HUES48 (cell line): Measurements from ENCODE around the gene DSN1.

Source experiments
- H3K27ac ChIP-seq: one replicate; pipeline ENCODE4 v1.7.0; 2013; ENCODE audit warnings: low read depth, low read length, inconsistent platforms
- H3K27me3 ChIP-seq: 2 replicates; pipeline ENCODE4 v1.6.1; 2013; ENCODE audit warnings: mild to moderate bottlenecking, low read length; ENCODE audit not compliant: control insufficient read depth, insufficient read depth
- H3K36me3 ChIP-seq: 2 replicates; pipeline ENCODE4 v1.6.1; 2013; ENCODE audit warnings: low read length; ENCODE audit not compliant: control insufficient read depth, insufficient read depth
- H3K4me1 ChIP-seq: 2 replicates; pipeline ENCODE4 v1.6.1; 2013; ENCODE audit warnings: mild to moderate bottlenecking, low read length; ENCODE audit not compliant: control insufficient read depth, insufficient read depth
- H3K4me3 ChIP-seq: 2 replicates; pipeline ENCODE4 v1.5.1; 2013; ENCODE audit warnings: mild to moderate bottlenecking, low read depth, low read length
- H3K9ac ChIP-seq: 2 replicates; pipeline ENCODE4 v1.6.1; 2013; ENCODE audit warnings: mild to moderate bottlenecking, low read depth, low read length, moderate library complexity
- H3K9me3 ChIP-seq: 2 replicates; pipeline ENCODE4 v1.6.1; 2013; ENCODE audit warnings: low read length; ENCODE audit not compliant: control insufficient read depth, insufficient read depth

The DSN1 gene

DNA sequence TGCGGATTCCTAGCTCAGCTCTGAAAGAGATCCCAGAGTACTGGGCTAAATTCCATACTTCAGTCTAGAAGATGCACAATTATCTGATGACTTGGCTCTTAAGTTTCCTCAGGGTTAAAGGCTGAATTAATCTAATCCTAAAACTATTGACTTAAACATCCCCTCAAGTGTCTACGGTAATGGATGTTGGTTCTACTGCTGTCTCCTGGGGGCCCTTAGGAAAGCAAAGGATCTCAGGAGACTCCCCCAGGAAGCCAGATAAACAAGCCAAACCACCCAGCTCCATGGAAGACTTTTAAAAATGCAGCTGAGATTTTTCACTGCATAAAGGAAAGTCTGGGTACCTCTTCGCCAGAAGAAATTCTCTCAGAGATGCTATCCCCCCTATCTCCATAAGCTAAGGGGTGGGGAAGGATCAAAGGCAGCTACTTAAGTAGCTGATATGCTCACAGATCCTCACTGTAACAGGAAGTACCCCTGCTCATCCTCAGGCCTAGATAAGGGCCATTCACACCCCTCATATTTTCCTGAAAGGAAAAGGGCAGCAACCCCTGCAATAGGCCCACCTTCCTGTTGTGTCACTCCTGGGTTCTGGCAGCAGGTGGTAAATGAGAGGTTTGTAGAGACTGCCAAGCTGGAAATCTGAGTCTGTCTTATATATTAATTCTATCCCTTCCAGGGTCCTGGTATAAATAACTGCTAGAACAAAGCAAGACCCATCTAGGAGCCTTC lies 36.9 kb downstream of the DSN1 start:
- H3K27ac ChIP-seq, result peak overlapping the region; percentile 56
- peaks cover 16% of the 10 kb centered on the region; the same call in 1 of the 2 replicates for H3K4me1 ChIP-seq
- no peak overlapping the region for H3K4me3 ChIP-seq
- H3K36me3 ChIP-seq, result no peaks in the 10 kb centered on the region
- no peaks in the 10 kb centered on the region for H3K27me3 ChIP-seq
- no peaks in the 10 kb centered on the region for H3K9me3 ChIP-seq
- no peak overlapping the region for H3K9ac ChIP-seq

DNA sequence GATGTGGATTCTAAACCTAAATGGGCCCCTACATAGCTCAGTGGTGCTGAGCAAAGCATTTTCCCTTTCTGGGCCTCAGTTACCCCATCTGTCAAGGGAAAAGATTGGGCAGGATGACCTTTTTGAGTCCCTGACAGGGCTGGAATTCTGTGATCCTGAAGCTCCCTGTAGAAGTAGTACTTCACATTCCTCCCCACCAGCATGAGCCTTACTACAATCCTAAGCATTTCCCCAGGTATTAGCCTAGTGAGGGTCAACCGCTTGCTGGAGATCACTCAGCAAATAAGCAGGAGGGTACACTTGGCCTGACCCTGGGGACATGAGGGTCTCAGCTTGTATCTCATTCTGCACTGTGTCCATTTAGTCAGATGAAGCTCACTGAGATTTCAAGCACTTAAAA lies 41.1 kb downstream of the DSN1 start:
- H3K9ac ChIP-seq, result no peak overlapping the region
- no peaks in the 10 kb centered on the region for H3K36me3 ChIP-seq
- H3K27me3 ChIP-seq, result no peaks in the 10 kb centered on the region
- H3K4me3 ChIP-seq, result no peak overlapping the region
- no peak overlapping the region for H3K27ac ChIP-seq
- H3K9me3 ChIP-seq, result no peaks in the 10 kb centered on the region
- peaks cover 19% of the 10 kb centered on the region for H3K4me1 ChIP-seq

DNA sequence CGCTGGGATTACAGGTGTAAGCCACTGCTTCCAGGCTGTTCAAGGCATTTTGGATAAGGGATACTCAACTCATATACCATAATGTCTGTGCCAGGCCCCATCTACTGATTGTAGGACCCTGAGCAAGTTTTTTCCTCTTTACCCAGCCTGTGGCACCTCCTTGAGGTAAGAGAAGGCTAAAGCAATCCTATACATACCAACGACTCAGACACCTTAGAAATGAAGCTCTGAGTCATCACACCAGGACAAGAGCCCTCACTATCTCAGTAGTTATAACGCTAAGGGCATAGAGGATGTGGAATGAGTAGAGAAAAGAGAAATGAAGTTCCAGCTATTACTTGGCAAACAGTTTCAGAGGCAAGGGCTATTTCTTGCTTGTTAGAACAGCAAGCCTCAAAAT lies 44.6 kb downstream of the DSN1 start:
- Histone ChIP-seq H3K36me3 (no peaks in the 10 kb centered on the region), H3K9ac (no peak overlapping the region), H3K27me3 (no peaks in the 10 kb centered on the region), H3K27ac (no peak overlapping the region), H3K4me3 (no peak overlapping the region), H3K9me3 (no peaks in the 10 kb centered on the region), H3K4me1 (peaks cover 3% of the 10 kb centered on the region; the same call in 1 of the 2 replicates)

GRCh38 chr20:36726168-36726567 lies 47.4 kb downstream of the DSN1 start:
- no peak overlapping the region for H3K4me3 ChIP-seq
- H3K9me3 ChIP-seq, result no peaks in the 10 kb centered on the region
- H3K27me3 ChIP-seq, result no peaks in the 10 kb centered on the region
- peaks cover 3% of the 10 kb centered on the region; the same call in 1 of the 2 replicates for H3K4me1 ChIP-seq
- no peak overlapping the region for H3K27ac ChIP-seq
- no peaks in the 10 kb centered on the region for H3K36me3 ChIP-seq
- no peak overlapping the region for H3K9ac ChIP-seq

GRCh38 chr20:36720510-36720909 lies 53.1 kb downstream of the DSN1 start:
- H3K9ac ChIP-seq, result no peak overlapping the region
- H3K36me3 ChIP-seq, result no peaks in the 10 kb centered on the region
- H3K27me3 ChIP-seq, result no peaks in the 10 kb centered on the region
- H3K9me3 ChIP-seq, result no peaks in the 10 kb centered on the region
- H3K4me3 ChIP-seq, result no peak overlapping the region
- no peaks in the 10 kb centered on the region for H3K4me1 ChIP-seq
- no peak overlapping the region for H3K27ac ChIP-seq

DNA sequence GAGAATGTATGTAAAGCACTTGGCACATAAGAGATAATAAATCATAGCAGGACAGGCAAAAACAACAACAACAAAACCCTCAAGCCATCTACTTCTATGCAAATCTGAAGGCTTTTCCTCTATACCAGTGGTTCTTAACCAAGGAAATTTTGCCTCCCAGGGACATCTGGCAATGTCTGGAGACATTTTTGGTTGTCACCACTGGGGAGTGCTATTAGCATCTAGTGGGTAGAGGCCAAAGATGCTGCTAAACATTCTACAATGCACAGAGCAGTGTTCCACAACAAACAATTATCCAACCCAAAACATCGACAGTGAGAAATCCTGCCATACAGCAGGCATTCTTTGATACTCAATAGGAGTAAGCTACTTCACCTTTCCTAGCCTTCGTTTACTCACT lies 55.9 kb downstream of the DSN1 start:
- Histone ChIP-seq H3K27ac (no peak overlapping the region), H3K36me3 (no peaks in the 10 kb centered on the region), H3K9ac (no peak overlapping the region), H3K4me1 (no peaks in the 10 kb centered on the region), H3K9me3 (no peaks in the 10 kb centered on the region), H3K4me3 (no peak overlapping the region), H3K27me3 (no peaks in the 10 kb centered on the region)

GRCh38 chr20:36717021-36717420 lies 56.5 kb downstream of the DSN1 start:
- Histone ChIP-seq H3K9me3 (no peaks in the 10 kb centered on the region), H3K27ac (no peak overlapping the region), H3K9ac (no peak overlapping the region), H3K27me3 (no peaks in the 10 kb centered on the region), H3K36me3 (no peaks in the 10 kb centered on the region), H3K4me3 (no peak overlapping the region), H3K4me1 (no peaks in the 10 kb centered on the region)

DNA sequence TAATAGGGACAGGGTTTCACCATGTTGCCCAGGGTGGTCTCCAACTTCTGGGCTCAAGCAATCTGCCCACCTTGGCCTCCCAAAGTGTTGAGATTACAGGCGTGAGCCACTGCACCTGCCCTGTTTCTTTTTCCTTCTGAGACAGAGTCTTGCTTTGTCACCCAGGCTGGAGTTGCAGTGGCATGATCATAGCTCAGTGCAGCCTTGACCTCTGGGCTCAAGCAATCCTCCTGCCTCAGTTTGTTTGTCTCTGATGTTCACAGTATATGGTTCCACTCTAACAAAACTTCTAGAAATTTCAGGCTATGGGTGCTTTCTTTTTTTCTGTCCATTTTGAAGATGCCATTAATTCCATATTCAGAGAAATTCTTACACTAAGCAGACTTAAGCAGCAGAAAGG lies 60.8 kb downstream of the DSN1 start:
- Histone ChIP-seq H3K27me3 (no peaks in the 10 kb centered on the region), H3K4me3 (no peak overlapping the region), H3K27ac (no peak overlapping the region), H3K9ac (no peak overlapping the region), H3K4me1 (no peaks in the 10 kb centered on the region), H3K36me3 (no peaks in the 10 kb centered on the region), H3K9me3 (no peaks in the 10 kb centered on the region)

DNA sequence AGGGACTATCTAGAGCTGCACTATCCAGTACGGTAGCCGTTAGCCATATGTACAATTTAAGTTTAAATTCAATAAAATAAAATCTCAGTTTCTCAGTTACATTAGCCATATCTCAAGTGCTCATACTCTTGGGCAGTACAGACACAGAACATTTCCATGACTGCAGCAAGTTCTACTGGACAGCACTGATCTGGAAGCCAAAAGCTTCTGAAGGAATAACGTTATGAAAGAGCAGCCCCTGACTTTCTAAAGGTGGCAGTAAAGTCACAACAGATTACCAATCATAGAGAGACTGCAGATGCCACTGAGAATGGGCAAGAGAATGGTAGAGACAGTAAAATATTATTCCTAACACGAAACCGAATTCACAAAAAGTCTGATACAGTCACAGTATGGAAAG lies 64.4 kb downstream of the DSN1 start:
- H3K27ac ChIP-seq, result no peak overlapping the region
- no peaks in the 10 kb centered on the region for H3K4me1 ChIP-seq
- no peaks in the 10 kb centered on the region for H3K36me3 ChIP-seq
- no peak overlapping the region for H3K4me3 ChIP-seq
- H3K27me3 ChIP-seq, result no peaks in the 10 kb centered on the region
- no peaks in the 10 kb centered on the region for H3K9me3 ChIP-seq
- no peak overlapping the region for H3K9ac ChIP-seq

DNA sequence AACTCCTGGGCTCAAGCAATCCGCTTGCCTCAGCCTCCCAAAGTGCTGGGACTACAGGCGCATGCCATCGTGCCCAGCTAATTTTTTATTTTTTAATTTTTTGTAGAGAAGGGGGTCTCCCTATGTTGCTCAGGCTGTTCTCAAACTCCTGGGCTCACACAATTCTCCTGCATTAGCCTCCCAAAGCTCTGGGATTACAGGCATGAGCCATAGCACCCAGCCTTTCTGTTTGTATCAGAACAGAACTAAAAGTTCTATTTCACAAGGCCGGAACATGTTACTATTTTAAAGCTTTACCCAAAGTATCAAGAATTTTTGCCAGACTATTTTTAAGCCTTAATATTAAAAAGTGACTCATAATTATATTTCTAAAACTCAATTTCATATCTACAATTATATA lies 70.0 kb downstream of the DSN1 start:
- no peak overlapping the region for H3K9ac ChIP-seq
- H3K36me3 ChIP-seq, result no peaks in the 10 kb centered on the region
- H3K9me3 ChIP-seq, result no peaks in the 10 kb centered on the region
- H3K27me3 ChIP-seq, result no peaks in the 10 kb centered on the region
- no peak overlapping the region for H3K27ac ChIP-seq
- no peak overlapping the region for H3K4me3 ChIP-seq
- H3K4me1 ChIP-seq, result peaks cover 12% of the 10 kb centered on the region
